Mucosa of descending colon (tissue), 3 donors: Measurements from ENCODE around the gene LLGL2. TPM values are rescaled to one million over a fixed set of nuclear protein-coding genes. Genes with fewer than 3 reads are reported as not detected.

Source experiments
- ATAC-seq: fragments of 200-7000 bp; cut with Tn5 transposase; one replicate; pipeline ENCODE4 v1.9.1; 2020; ENCODE audit warnings: mild to moderate bottlenecking, moderate library complexity
- DNase-seq, 3 donors: peaks; one replicate each; pipeline ENCODE4 v3.0.0-alpha.2; 2020
- H3K36me3 ChIP-seq: fragments of 200-600 bp; one replicate; pipeline ENCODE4 v1.8.0; 2021; ENCODE audit warnings: low read depth, mild to moderate bottlenecking
- H3K4me1 ChIP-seq: fragments of 200-600 bp; one replicate; pipeline ENCODE4 v1.8.0; 2021; ENCODE audit warnings: low read depth, mild to moderate bottlenecking
- H3K4me3 ChIP-seq: fragments of 200-600 bp; one replicate; pipeline ENCODE4 v1.8.0; 2021; ENCODE audit warnings: mild to moderate bottlenecking
- H3K9me3 ChIP-seq: fragments of 200-600 bp; one replicate; pipeline ENCODE4 v1.8.0; 2021; ENCODE audit warnings: mild to moderate bottlenecking
- CTCF ChIP-seq: fragments of 200-600 bp; IDR thresholded peaks from one replicate; pipeline ENCODE4 v1.8.0; 2022; ENCODE audit warnings: antibody characterized with exemption, mild to moderate bottlenecking
- intact Hi-C, 2 donors: fragments of 100-400 bp; cut with DNase I in 1 of 2; cut with micrococcal nuclease in 1 of 2; formaldehyde crosslinking; loops; one replicate each; pipeline versions ENCODE4 v1.11.0 to v1.11.1; 2022; cut with DNase I, micrococcal nuclease
- total RNA-seq, 3 donors: library from RNA; stranded (reverse); fragmentation: NEBNext Ultra II Directional in 2 of 3; extraction: Animal tissue kit (Norgen Biotek cat#: 25700) in 2 of 3; gene quantifications; one replicate each; pipeline versions ENCODE4 v1.2.1 to v1.2.4, GENCODE V29; 2021 to 2023
- donor health status: DM: no; HTN: no; CAD: no; lungs with moderate emphysema.
- donor health status: DM: no; HTN: no; CAD: no.
- donor health status: DM: no; HTN: yes; CAD: no.

LLGL2 gene
- total RNA-seq, 3 donors from 2014 or later: 269 to 590 (median 405) TPM

GRCh38 chr17:75544250-75544649 lies 18.8 kb downstream of the LLGL2 start:
- Histone ChIP-seq H3K9me3 (no peaks in the 10 kb centered on the region), H3K4me3 (no peak overlapping the region), H3K36me3 (no peaks in the 10 kb centered on the region), H3K4me1 (peaks cover 69% of the 10 kb centered on the region)
- DNase-seq: no peak
- no peak for ATAC-seq
- no peak for TF ChIP-seq CTCF
- intact Hi-C loops: no loop called here

- no peak overlapping the region for H3K4me3 ChIP-seq
- DNase-seq: no peak
- TF ChIP-seq CTCF: no peak
- peaks cover 63% of the 10 kb centered on the region for H3K4me1 ChIP-seq
- no peak for ATAC-seq
- intact Hi-C loops: no loop called here
- H3K36me3 ChIP-seq: no peaks in the 10 kb centered on the region
- H3K9me3 ChIP-seq: no peaks in the 10 kb centered on the region
Observed at GRCh38 chr17:75546181-75546580, 20.7 kb downstream of the LLGL2 start.

DNA sequence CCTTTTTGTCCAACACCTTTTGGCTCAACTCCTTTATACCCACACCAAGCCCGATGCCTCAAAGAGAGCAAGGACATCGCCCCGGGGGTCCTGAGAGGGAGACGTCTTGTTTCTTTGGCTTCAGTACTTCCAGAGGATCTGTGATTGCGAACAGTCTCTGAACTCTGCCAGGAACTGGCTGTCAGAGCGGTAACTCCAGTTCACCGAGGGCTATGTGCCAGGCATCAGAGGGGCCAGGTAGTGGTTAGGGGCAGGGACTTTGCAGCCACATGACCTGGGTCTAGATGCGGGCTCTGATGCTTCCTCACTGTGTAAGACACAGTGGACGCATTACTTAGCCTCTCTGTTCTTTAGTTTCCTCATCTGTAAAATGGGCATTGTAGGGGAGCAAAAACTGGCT lies 21.6 kb downstream of the LLGL2 start:
- DNase-seq: no peak
- Histone ChIP-seq H3K4me1 (peaks cover 56% of the 10 kb centered on the region), H3K4me3 (no peak overlapping the region), H3K9me3 (no peaks in the 10 kb centered on the region), H3K36me3 (no peaks in the 10 kb centered on the region)
- ATAC-seq: no peak
- intact Hi-C loops: no loop called here
- TF ChIP-seq CTCF: no peak

DNA sequence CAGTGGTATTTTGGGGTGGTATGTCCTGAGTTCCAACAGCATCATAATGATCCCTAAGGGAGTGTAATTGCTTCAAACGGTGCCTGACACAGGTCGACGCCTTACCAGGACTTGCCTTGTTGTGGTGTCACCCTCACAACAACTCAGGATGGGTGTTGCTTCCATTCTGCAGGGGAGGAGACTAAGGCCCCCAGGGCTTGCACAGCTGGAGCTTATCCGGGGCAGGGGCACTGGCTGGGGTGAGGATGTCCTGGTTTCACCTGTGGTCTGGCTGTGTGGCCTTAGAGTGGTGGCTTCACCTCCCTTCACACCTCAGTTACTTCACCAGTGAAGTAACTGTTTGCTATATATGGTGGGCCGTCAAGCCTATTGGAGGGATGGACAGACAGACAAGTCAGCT lies 23.3 kb downstream of the LLGL2 start:
- H3K4me1 ChIP-seq: peaks cover 48% of the 10 kb centered on the region
- no peak overlapping the region for H3K4me3 ChIP-seq
- ATAC-seq (peak; percentile 1), DNase-seq (peak in 2 of 3 donors; percentile 45 to 61)
- no peaks in the 10 kb centered on the region for H3K36me3 ChIP-seq
- no peaks in the 10 kb centered on the region for H3K9me3 ChIP-seq
- TF ChIP-seq CTCF: no peak
- intact Hi-C loops: no loop called here

DNA sequence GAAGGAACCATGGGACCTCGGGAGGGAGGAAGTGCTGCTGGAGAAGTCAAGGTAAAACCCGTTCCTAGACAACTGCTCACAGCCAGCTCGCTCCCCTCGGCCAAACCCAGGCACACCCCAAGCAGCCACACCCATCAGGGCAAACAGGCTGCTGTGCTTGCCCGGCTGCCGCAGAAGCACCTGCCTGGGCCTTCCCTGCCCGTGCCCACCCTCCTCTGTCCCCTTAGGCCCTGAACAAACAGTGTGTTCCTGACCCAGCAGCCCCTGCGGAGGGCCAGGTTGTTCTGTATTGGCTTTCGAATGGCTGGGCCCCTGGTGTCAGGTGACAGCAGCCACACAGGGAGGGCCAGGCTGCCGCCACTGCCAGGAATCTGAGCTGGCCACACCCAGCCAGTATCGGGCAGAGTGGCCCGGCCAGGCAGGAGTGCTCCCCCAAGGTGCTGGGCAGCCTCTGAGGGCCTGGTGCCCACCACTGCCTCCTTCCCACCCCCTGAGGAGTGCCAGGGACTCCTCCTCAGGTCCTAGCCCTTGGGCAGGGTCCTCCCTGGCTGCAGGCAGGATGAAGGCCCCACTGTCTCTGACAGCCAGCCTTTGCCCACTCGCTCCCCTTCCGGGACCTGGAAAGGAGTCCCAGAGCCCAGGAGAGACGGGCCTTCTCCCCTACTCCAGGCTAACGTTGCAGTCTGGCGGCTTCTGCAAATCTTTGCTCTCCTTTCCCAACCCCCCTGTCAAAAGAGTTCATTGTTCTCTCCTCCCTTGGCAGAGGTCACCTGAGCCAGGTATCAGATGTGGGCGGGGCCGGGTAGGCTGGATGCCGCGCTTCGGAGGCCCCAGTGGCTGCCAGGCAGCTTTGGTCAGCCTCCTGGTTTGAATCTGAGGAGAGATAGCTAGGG lies 24.0 kb downstream of the LLGL2 start:
- H3K4me1 ChIP-seq: peaks cover 41% of the 10 kb centered on the region
- H3K36me3 ChIP-seq: no peaks in the 10 kb centered on the region
- H3K9me3 ChIP-seq: no peaks in the 10 kb centered on the region
- TF ChIP-seq CTCF: no peak
- no peak overlapping the region for H3K4me3 ChIP-seq
- peak; percentile 90 to 93 (median 91) for DNase-seq
- peak; percentile 86 for ATAC-seq
- intact Hi-C loops: no loop called here
